Right lung (tissue), 5 donors: ENCODE results near the gene GPC6. TPM values are rescaled to one million over a fixed set of nuclear protein-coding genes. Genes with fewer than 3 reads are reported as not detected.

Experiments
- DNase-seq, 2 donors: peaks; one replicate each; pipeline ENCODE4 v3.0.0-alpha.2; 2013
- polyA plus RNA-seq, 5 donors: library from polyadenylated mRNA; unstranded; fragments of 120-200 nt; gene quantifications; one replicate each; pipeline versions ENCODE4 v1.2.1 to v1.2.3, GENCODE V29; 2013; ENCODE audit warnings: inconsistent platforms in 1 of 5, low replicate concordance in 1 of 5; ENCODE audit not compliant: insufficient read length in 5 of 5, insufficient read depth in 1 of 5

GPC6 gene
- polyA plus RNA-seq, 5 donors: 13.5 to 27.1 (median 21.9) TPM

DNA sequence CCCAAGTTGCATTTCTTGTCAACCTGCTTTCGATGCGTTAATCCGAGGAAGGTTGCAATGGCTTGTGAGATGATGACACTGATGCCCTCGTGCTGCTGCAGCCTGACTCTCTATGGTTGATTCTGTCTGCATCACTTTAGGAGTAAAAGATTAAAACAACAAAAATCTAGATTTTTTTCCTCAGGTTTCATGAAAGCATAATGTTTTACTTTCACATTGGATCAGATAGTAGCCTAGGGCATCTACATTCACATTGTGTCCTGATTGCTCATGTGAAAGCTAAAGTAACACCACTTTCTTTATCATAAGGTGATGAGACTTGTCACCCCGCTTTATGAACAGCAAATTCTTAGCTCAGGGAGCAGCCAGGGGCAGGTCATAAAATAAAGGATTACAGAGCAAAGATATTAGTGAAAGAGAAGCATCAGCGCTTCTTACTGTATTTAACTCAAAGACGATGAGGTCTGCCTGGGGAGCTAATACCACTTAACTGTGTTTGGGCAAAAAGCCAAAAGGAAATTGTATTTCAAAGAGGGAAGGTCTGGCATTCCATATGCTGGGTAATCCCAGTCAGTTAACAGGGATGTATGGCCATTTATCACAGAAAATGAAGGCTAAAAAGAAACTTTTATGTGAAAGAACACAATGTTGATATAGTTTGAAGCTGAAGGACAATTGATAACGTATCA is 270.5 kb downstream of the GPC6 start:
- peak; percentile 11 to 30 for DNase-seq

DNA sequence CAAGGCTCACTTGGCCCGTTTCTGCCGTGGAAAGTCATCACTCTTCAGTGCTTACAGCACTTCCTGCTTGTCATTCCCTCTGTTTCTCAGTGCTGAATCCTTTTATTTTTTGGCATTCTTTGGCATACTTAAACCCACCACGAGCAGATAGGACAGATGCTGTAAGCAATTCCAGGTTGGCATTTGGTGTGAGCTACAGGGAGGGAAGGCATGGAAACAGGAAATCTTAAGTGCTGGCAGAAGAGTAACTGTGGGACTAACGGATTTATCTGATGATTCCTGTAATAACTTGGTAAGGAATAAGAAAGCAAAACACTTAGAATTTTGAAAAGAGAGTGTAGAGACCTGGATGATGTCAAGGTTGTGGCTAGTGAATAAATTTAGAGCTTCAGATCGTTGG is 273.4 kb downstream of the GPC6 start:
- DNase-seq: no peak

DNA sequence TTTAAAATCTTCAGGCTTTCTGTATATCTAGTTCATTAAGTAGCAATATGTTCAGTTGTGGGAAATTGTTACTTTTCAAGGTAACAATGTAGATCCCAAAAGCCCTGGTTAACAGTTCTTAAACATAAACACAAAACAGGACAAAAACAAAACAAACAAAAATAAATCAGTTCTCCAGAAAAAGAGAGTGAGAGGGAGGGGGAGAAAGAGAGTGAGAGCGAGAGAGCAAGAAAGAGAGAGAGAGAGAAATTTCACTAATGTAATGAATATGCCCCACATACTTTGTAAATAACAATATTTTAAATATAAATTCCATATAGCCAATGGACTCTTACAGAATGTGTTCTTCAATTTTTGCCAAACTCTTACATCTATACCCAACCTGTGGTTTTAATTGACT is 275.5 kb downstream of the GPC6 start:
- DNase-seq: no peak

DNA sequence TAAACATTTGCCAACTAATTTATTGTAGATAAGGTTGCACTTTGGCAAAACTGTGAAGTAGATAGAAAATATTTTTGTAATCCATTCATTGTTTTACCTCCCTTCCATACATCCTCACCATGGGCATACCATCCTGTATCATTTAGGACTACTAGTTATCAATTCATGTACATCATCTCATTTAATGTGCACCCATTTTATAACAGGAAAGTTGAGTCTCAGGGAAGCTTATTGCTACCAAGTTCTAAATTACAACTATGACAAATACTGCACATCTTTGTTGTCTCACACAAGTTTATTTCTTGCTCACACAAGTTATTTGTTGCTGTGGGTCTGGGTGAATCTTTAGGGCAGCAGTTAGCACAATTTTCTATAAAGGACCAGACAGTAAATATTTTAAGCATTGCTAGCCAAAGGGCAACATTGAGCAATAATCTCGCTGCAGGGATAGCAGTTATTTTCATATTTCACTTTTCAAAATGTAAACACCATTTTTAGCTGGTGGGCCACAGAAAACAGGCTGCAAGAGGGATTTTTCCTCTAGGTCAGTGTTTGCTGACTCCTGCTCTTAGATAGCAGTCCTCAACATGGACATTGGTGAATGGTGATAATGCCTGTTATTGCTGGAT is 276.5 kb downstream of the GPC6 start:
- no peak for DNase-seq

DNA sequence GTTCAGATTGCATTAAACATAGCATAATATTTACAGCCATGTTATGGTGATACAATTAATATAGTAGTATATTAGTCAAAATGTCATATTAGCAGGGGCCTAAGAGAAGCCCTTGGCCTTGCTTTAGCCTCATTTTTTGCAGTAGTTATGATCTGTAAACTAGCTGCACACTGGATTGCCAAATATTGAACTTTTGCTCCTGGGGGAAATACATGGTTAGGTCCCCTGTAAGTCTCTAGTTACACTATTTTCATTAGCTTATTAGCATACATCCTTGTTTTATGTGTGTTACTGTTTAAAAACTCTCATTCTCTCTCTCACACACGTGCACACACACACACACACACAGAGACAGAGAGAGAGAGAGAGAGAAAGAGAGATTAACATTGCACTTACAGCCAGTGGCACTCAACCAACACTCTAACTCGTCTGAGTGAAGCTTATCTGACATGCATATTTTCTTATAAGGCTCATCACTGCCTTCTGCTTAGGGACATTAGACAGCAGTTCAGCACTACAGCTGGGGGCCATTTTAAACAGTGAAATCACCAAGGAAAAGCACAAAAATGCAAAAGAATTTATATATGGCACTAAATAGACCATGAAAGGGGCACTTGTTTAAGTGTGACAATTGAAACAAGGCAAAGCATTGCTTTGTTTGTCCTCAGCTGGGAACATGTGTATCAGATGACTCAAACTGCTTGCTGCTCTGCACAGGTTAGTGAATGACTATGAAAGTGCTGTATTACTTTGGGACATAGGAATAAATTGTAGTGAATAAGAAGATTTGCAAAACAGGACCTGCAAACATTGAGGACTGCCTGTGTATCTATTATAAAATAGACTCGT is 278.7 kb downstream of the GPC6 start:
- peak; percentile 21 to 32 for DNase-seq

DNA sequence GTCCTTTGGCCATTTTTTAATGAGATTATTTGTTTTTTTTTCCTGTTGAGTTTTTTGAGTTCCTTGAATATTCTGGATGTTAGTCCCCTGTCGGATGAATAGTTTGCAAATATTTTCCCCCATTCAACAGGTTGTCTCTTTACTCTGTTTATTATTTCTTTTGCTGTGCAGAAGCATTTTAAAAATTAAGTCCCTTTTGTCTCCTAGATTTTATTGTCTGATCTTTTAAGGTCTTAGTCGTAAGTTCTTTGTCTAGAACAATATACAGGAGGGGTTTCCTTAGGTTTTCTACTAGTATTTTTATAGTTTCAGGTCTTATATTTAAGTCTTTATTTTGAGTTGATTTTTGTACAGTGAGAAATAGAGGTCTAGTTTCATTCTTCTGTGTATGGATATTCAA is 284.4 kb downstream of the GPC6 start:
- no peak for DNase-seq

DNA sequence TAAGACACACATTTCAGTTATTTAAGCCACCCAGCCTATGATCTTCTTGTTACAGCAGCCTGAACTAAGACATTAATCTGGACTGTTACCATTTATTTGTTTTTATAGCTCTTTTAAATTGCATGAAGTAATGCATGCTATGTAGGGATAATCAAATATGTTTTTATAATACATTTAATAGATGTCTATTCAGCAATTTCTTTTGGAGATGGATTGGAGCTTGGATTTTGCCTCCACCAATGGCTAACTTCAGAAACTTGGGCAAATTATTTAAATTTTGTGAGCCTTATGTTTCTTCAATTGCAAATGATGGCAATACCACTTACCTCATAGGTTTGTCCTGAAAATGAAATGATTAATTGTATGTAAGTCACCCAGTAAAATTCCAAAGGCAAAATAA is 288.7 kb downstream of the GPC6 start:
- DNase-seq: no peak

DNA sequence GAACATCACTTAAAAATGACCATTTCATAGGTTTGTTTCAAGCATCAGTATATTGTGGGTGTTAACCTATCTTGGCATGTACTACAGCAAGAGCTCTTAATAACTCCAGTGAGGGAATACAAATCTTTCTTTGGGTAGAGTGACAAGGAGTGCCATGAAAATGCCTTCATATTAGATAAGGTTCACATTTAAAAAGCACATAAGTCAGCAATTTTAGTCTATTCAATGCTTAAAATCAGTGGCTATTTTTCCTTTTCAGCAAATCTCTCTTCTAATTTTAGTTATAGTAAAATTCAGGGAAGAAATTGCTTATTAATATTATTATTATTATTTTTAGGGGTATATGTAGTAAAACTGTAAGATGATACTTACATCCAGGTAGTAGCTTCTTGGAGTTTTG is 291.1 kb downstream of the GPC6 start:
- DNase-seq: no peak

DNA sequence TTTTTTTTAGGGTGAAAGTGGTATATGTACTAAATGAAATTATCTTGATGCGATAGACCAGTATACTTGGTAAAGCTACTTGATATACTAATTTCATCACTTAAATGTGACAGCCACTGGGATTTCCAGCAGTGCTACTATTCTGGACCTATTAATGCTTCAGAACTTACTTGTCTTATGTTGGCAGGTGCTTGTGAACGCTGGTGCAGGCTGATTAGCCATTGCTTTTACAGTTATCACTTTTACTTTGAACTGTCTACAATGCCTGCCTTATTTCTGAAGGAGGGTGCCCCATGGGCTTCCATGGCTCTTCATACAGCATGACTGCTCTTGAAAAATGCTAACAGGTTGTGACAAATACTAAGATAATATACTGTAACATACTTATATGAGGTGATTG is 294.7 kb downstream of the GPC6 start:
- no peak for DNase-seq

DNA sequence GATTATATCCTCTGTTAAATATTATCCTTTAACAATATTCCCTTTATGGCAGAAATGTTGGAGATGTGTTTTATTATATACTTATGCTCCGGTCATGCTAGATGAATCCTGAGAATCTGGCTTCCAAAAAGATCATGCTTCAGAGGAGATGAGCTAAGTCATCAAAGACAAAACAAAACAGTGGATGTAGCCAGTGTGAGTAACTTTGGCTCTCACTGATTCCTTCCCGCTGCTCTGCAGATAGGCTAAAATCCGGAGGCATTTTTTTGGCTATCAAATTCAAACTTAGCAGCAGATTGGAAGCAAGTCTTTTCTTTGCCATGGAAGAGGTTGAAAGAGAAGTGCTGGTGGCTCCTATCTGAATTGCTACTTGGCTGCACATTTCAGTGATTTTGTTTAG is 295.9 kb downstream of the GPC6 start:
- no peak for DNase-seq

DNA sequence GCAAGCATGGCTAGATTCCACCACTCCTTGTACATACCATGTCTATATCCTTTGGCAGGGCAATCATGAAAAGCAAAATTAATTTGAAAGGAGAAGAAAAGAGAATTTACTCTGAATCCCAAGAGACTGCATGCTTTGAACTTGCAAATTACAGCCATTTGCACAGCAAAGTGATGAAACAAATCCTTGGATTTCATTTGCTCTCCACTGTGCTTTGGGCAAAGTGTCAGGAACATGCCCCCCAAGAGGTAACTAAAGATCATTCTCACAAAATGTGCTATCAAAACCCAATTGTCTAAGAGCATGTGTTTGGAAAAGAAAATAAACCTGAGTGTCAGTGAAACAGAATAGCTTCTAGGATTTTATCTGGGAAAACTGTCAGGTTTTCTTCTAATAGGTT is 298.5 kb downstream of the GPC6 start:
- DNase-seq: no peak

DNA sequence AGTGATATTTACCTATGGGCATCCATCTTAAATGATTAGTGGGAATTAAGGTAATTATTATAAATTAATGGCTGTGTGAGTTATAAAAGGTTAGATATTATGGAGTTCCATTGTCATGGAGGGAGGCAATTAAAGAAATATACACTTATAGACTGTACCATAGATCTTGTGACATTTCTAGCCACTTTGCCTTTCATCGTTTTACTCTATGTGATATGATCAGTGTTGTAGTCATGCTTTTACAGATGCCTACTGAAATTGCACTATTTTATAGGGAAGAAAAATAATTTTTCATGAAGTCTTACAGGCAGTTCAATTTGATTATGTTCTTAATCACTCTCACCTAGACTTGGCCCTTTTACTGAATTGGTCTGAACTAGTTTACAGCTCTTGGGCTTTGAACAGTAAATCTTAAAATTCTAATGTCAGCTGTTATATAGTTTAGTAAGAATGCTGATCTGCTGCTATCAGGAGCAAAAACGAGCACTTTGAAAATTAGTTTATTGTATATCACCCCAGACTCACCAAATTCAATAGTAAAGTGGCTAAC is 301.2 kb downstream of the GPC6 start:
- DNase-seq: no peak

DNA sequence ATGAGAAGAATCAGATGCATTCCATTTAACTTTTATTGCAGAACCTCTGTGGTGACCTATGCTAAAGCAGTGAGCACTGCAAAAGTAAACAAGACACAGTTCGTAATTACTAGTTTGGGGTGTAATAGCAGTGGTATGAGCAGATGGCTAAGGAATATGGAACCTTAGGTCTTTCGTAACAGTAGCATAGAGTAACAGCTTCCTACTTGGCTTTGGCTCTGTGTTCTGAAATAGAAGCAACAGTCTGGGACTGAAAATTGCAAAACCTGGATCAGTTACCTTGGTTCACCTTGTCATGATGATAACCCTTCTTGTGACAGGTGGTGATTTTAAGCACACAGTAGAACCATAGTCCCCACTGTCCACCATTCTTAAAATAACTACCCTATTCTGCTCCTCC is 303.4 kb downstream of the GPC6 start:
- no peak for DNase-seq

DNA sequence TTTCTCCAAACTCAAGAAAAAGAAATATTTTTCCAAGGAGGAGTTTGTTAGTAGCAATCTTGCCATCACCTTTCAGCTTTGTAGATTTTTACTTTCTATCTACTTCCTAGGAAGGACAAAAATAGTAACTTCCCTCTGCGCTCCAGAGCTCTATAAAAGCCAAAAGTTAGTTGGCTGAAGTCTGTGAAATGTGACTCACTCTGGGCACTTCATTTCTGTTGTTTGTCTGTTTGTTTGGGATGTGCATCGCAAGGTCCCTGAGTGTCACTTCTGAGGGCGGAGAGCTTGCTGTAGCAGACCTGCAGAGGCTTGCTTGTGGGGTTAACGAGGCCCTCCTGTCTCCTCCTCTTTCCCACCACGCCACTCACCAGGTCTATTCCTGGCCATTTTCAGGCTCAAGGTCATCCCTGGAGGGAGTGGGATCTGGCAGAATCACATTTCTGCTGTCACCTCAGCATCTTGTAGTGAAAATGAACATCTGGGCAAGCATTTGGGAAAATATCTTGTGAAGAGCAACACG is 307.6 kb downstream of the GPC6 start:
- DNase-seq: no peak

DNA sequence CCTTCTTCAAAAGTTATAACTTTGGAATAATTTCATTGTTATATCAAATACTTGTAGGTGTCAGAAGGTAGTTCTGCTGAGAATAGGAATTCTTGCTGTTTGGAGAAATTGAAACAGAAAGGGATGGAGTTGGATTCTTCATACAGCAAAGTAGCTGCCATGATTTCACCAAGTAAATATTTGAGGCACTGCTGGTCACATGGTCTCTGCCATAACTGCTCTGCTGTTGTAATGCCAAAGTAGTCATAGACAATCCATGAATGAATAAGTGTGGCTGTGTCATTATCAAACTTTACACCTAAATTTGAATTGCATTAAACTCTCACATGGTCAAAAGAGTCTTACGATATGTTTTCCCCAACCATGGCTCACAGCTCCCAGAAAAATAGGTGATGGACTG is 308.6 kb downstream of the GPC6 start:
- no peak for DNase-seq

DNA sequence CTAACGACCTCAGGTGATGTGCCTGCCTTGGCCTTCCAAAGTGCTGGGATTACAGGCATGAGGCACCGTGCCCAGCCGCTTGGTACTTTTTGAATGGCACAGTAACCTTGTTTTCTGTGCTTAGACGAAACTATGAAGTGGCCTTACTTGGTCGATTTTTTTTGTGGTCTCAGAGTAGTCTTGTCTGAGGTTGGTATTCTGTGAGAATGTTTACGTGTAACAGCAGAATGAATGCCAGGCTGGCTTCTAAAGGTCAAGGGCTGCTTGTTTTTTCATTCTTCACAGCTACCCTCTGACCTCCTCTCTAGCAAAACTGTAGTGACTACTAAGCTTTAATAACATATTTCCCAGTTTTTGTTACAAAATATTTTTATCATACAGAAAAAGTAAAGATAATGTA is 313.3 kb downstream of the GPC6 start:
- DNase-seq: no peak

DNA sequence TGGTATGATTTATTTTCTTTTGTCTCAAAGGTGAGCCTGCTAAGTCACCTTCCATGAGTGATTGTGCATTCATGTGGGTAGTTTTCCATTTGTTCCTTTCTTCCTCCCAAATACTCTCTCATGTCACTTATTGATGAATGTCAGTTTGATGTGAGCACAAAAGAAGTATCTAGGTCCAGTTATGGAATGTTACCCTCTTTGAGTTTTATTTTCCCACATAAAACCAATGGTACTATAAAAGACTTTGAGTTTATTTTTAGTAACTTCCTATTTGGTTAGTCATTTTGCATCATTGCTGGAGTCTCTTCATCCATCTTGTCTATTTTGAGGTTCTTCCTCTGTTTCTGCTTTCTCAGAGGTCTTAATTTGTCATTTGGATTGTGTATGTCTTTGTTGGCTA is 321.3 kb downstream of the GPC6 start:
- no peak for DNase-seq

DNA sequence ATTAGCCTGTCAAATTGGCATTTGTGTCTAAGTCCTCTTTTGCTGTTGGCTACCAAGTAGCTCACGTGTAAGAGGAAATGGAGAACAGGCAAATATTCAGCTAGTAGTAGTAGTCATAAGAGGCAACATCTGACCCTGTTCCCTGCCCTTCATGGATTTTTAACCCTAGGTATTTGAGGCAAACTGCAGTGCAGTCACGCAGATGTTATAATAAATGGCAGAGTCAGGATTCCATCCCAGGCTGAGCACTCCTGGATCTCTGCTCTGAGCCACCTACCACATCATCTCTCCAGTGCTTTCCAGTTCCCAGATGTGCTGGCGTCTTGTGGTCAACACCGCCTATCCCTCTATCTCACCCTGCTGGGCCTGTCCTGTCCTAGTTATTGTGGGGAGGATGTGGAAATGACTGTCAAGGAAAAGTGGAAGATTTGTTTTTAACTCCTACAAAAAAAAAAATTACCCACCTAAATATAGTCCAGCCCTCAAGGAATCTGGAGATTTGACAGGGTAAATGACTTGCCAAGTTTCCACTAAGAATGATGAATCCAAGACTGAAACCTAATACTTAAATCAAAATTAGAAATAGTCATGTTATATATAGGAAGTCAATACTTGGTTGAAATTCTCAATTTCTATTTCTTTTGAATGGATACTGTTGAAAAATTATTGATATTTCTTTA is 322.9 kb downstream of the GPC6 start:
- no peak for DNase-seq

DNA sequence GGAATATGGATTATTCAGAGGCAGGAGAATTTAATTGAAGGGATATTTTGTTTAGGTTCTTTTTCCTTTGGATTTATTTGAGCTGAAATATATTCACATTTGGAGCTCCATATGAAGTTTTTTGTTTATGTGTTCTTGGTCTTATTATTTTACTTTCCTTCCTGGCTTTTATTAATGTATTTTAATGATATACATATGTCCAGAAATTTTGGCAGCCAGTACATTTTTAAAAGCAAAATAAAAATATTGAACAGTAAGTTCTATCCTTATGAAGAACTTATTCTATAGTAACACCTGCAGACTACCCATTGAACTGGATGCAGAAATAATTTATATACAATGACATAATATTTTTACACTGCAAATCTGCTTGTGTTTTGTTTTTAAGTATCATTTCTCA is 323.6 kb downstream of the GPC6 start:
- DNase-seq: no peak

DNA sequence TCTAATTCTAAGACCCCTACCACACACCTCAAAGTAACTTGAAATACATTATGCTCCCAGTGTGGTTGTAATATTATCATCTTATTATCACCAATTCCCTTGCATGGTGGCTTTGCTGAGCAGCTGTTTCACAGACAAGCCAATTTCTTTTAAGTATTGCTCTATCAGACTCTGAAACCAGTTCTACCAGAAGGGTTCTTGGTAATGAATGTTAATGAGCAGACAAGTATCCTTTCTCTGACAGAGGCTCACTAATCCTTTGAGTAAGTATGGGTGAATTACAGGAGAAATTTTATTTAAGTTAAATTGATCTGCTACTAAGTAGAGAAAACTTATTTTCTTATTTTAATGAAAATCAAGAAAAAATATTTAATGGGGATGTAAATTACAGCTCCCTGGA is 326.0 kb downstream of the GPC6 start:
- no peak for DNase-seq

DNA sequence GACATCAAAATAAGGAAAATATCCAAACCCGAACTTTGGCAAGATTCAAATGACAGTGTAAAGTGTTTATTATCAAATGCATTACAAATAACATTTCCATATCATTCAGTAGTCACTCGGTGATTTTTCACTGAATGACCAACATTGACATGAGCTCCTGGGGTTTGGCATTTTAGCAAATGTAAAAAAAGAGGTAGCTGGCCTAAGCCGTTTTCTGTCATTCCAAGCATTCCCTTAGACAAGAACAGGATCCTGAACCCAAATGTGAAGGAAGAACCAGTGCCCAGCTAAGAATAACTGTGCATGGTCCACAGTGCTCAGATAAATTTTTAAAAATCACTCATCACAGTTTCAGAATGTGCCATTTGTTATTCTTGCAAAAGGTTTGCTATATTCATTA is 327.9 kb downstream of the GPC6 start:
- DNase-seq: no peak

DNA sequence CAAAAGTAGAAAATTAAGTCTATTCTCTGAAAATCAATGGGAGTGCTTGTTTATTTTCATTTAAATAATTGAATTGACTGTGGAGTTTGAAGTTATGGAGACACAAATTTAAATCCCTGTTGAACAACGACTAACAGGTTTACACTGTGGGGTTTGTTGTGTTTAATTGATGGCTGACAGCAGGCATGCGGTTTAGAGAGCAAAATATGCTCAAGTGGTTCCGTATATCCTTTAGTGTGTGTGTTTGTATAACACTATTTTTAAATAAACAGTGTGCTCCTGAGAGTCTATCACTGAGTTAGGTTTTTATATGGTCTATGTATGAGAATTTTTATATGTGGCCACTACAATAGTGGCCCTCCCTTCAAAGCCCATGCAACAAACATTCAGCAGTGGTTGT is 332.0 kb downstream of the GPC6 start:
- DNase-seq: no peak
